T1000 (cell line): ENCODE measurements around the gene CNPY1.
"Not testable (repeated sequence)": the region's sequence is repeated elsewhere in the genome, so short reads cannot be mapped to it uniquely, and the experiment has no call there.

Experiments
- DNase-seq: peaks from one replicate; lab custom pipeline; 2025; ENCODE audit warnings: mixed read lengths; lab: John Stamatoyannopoulos, UW

Gene CNPY1

GRCh38 chr7:155533120-155533826 is 13.1 kb downstream of the CNPY1 start:
- no peak for DNase-seq

DNA sequence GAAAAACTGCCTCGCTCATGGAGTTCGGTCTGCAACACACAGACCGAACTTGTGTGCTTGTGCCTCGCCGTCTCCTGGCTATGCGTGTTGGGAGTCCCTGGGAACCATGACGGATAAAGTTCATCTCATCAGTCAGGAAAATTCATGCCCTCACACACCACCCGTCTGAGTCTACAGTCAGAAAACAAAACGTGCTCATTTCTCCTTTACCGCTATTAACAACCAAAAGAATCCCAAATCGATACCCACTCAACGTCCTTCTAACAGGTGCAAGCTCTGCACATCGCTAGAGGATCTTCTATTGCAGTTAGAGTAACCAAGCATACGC is 13.6 kb downstream of the CNPY1 start:
- DNase-seq = no peak

GRCh38 chr7:155531681-155532080 is 14.7 kb downstream of the CNPY1 start:
- DNase-seq = no peak

GRCh38 chr7:155530601-155531000 is 15.8 kb downstream of the CNPY1 start:
- DNase-seq = no peak

- no peak for DNase-seq
These were observed 16.5 kb downstream of the CNPY1 start for GRCh38 chr7:155529845-155530244.

DNA sequence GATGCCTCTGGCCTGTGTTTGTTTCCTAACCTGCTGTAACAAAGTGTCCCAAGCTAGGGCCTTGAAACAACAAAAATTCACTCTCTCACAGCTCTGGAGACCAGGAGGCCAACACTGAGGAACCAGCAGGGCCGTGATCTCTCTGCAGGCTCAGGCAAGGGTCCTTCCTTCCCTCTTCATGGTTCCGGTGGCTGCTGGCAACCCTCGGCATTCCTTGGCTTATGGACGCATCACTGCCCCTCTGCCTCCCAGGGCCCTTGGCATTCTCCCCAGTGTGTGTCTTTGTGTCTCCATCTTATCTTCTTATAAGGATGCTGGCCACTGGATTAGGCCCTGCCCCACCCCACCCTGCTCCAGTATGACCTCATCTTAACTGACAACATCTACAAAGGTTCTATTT is 17.0 kb downstream of the CNPY1 start:
- DNase-seq = no peak

GRCh38 chr7:155527664-155528063 is 18.7 kb downstream of the CNPY1 start:
- DNase-seq = no peak

DNA sequence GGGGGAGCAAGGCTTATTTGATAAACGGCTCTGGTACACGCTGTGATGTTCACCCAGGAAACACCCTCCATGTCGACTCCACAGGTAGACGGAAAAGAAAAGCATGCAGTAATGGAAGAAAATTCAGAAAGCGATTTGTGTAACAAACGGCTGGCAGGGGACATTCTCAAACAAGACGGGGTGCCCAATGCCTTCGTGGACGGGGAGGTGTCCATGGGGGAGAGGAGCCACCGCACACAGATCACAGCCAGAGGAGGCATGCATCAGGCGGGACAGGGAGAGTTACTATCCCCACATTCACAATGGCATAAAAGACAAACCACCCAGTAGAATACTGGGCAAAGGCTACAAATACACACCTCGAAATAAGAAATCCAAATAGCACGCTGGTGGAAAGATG is 20.1 kb downstream of the CNPY1 start:
- DNase-seq = no peak

DNA sequence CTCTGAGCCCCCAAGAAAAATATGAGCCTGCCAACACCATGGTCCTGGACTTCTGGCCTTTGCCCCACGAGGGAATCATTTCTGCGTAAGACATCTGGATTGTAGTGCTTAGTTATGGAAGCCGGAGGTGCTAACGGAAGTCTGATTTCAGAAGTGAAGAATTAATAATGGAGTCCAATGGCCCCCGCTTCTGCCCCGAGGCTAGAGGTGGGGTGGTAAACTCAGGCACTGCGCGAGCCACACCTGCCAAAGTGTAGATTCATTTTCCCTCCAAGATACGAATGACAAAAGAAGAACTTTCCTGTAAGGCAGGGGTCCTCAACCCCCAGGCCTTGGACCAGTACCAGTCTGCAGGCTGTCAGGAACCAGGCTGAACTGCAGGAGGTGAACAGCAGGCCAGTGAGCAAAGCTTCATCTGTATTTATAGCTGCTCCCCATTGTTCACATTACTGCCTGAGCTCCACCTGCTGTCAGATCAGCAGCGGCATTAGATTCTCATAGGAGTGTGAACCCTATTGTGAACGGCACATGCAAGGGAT is 22.3 kb downstream of the CNPY1 start:
- DNase-seq = no peak

DNA sequence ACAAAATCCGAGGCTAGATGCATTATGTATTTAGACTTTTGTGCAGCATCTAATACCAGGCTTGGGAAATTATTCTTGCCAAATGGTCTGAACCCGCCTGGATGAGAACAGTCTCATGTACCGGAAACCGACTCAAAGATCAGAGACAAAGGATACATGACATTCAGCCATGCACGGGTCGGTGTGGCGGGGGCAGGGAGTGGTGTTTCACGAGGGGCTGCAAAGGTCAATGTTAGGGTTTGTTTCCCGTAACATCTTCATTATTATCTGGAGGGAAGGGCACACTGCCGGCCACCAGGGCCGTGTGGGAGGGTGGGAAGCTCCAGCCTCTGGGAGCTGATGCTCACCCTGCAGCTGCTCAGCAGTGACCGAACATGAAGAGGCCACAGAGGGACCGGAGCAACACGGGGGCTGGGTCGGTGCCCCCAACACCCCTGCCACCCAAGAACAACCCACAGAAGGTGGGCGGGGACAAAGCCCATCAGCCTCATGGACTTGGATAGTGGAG is 23.1 kb downstream of the CNPY1 start:
- no peak for DNase-seq

DNA sequence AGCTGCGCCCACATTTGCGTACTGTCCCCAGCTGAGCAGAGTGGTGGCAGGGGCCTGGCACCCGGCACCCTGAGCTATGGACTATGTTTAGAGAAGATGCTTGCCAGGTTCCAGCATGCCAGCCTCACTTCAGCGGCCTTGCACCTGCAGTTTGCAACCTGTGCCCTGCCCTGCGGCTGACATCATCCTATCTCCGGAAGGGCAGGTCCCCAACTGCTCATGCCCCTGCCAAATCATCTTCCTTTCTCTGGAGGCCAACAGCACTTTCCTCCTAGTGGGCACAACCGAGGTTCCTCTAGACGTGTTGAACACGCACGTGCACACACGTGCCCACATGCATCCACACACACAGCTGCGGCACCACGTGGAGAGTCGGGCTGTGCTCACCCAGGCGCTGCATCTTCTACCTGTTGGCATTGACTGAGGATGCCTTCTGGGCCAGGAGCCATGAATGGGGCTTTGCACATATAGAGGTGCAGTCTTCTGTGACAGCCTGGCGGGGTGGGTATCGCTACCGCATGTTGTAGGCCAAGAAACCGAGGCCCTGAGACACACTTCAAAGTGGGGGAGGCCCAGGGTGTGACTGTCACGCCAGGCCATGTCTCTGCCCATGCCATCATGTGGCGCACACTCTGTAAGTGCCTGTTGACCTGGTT is 24.5 kb downstream of the CNPY1 start:
- no peak for DNase-seq

GRCh38 chr7:155521007-155521742 is 25.2 kb downstream of the CNPY1 start:
- DNase-seq = no peak

DNA sequence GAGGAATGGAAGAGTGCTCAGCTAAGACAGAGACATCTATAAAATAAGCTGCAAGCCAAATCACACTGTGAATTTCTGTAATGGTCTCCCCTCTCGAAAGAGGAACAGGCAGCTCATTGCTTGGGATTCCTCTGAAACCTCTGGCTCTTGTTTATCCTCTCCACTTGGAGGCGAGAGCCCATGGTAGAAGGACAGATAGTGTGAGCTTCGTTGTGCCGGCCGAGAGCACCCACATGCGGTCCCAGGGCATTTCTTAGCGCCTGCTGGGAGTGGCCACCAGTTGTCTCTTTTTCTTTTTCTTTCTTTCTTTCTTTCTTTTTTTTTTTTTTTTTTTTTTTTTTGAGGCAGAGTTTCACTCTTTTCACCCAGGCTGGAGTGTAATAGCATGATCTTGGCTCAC is 26.2 kb downstream of the CNPY1 start:
- DNase-seq = no peak

DNA sequence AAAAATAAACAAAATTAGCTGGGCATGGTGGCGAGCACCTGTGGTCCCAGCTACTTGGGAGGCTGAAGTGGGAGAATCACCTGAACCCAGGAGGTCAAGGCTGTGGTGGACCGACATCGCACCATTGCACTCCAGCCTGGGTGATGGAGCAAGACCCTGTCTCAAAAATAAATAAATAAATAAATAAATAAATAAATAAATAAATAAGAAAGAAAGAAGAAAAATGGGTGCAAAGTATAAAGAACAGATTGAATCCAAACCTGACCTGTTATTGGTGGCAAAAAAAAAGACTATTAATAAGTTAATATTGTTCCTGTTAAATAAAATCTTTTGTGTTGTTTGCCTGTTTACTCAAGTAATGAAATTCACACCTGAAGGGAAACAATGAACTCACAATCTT is 27.0 kb downstream of the CNPY1 start:
- DNase-seq = not testable (repeated sequence)

DNA sequence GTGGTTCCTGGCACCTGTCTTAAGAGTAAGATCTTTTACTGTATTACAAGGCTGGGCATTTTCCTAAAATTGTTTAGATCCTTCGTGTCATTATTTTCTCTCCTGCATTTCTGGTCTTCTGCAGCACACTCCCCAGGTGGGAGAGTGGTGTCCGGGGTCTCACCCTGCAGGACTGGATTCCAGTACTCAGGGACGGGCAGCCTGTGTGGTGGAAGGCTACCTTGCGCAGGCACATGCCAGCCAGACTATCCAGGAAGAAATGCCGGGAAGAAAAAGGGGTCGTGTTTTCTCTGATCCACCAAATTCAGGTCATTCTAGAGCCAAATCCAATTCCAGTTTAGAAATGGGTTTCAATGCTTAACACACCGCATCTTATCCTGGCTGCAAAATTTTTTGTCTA is 27.7 kb downstream of the CNPY1 start:
- DNase-seq = no peak

- DNase-seq = no peak
These were observed 28.4 kb downstream of the CNPY1 start for GRCh38 chr7:155517969-155518368.

DNA sequence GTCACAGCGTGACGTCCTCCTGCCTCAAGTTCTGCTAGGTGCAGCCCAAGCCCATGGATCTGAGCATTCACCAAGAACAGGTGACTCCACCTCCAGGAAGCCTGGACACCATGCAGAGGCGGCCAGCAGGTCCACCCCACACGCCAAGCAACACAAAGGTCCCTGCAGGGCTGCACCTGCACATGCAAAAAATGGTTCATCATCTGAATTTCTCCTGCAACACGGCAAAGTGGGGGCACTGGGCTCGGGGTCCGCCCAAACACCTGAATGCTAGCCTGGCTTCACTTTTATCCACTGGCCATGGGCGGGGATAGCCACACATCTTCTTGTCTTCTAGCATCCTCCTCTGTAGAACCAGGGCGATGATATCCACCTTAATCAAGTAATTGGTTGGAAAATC is 28.9 kb downstream of the CNPY1 start:
- DNase-seq = no peak

DNA sequence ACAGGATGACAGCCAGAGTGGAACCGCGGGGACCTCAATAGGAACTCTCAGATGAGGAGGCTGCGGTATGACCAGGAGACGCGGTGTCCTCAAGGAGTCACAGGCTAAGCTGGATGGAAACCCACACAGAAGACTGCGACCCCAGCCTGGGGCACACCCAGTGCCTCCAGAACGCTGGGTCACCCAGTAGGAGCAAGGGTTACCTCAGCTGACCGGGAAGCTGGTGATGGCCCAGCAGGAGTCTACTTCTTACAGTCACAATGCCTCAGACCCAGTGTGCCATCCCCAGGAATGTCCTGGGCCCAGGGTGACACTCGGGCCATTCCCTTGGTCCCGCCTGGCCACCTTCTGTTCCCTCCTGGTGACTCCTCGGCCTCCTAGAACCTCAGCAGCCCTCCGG is 29.9 kb downstream of the CNPY1 start:
- DNase-seq = no peak

DNA sequence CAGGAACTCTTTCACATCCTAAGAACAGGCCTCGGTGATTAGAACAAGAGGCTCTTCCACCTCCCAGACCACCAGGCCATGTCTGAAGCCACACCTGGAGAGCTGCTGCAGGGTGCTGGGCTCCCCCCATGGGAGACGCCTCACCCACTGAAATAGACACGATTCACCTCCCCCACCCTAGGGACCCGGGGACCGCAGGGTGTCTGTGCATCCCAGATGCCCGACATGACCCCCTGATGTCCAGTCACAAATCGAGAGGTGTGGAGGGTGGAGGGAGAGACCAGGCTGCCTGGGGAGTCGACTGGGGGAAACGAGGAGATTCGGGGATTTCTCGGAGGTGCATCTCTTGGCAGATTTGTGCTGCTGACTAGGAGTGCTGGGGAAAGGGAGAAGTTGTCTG is 31.0 kb downstream of the CNPY1 start:
- DNase-seq = no peak

GRCh38 chr7:155514296-155514695 is 32.1 kb downstream of the CNPY1 start:
- no peak for DNase-seq

DNA sequence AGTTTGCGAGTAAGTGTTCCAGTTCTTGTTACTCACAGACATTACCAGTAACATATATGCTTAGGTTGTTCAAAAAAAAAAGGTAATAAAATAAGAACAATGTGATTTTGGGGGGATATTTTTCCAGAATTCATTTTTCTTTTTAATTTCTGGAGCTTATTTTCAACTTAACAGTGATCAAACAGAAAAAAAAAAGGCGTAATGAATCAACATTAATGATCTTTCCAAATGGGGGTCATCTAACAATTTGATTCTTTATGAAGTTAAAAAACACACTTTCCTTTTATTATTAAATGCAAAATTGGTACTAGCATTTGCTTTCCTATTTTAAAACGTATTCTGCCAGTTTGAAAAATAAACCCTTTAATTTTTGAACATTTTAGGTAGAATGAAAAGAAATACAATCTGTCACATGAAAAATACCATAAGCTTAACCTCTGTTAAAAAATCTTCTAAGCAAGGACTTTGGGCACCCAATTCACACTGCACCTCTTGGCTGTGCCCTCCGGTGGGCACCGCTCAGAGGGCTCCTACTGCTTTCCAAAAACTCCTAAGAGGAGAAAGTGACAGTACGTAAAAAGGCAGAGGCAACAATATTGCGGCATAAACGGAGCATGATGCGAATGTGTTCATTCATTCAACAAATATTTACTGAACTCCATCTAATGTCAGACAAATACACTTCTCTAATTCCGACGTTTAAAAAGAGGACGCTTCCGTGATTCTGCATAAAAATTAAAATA is 32.6 kb downstream of the CNPY1 start:
- DNase-seq = no peak

GRCh38 chr7:155512246-155512887 is 34.0 kb downstream of the CNPY1 start:
- no peak for DNase-seq
